ENCODE measurements around the gene MRPL38. TPM values are rescaled to one million over a fixed set of nuclear protein-coding genes. Genes with fewer than 3 reads are reported as not detected.
A peak's percentile ranks its signal among the peaks of the same experiment; 100 is the strongest.
"Not testable (repeated sequence)": the region's sequence is repeated elsewhere in the genome, so short reads cannot be mapped to it uniquely, and the experiment has no call there.

MRPL38 gene
- polyA plus RNA-seq, 1 of the 3 experiments (the other 2 are of a cell fraction), result 93.9 TPM

GRCh38 chr17:75868730-75869281, 35.9 kb downstream of the MRPL38 start:
- H2AFZ ChIP-seq (ENCODE audit: low read depth); H3K4me2 ChIP-seq; H3K36me3 ChIP-seq (replicated peaks in 1 of 2; ENCODE audit: control insufficient read depth in 1 of 2, insufficient read depth in 2 of 2, low read length in 1 of 2); H3K27ac ChIP-seq (ENCODE audit: low read depth in 2 of 2, low read length in 1 of 2); H3K9ac ChIP-seq; H3K79me2 ChIP-seq (ENCODE audit: insufficient read depth); H3K4me1 ChIP-seq (ENCODE audit: control insufficient read depth in 1 of 2, insufficient read depth in 2 of 2, low read depth in 1 of 2, low read length in 1 of 2); H3K4me3 ChIP-seq (ENCODE audit: low read depth in 2 of 2, low read length in 1 of 2); H3F3A ChIP-seq (replicated peaks; ENCODE audit: insufficient read depth); DNase-seq; H4K20me1 ChIP-seq (ENCODE audit: insufficient read depth); H3K9me2 ChIP-seq; H3K27me3 ChIP-seq (ENCODE audit: insufficient read depth); H3K9me3 ChIP-seq: not testable (repeated sequence)
- 92% methylated on average over 12 of the region's 12 CpGs for WGBS (ENCODE audit: low lambda C conversion rate)
- POLR2A ChIA-PET, result interaction anchor here (0.9 kb wide), 1 partner anchor 9 kb away, joined by 4 read pairs; no protein-coding TSS in a partner anchor
- CTCF ChIA-PET, result interaction anchor here (1.7 to 5.6 kb wide), 5 partner anchors 8 to 86 kb away, joined by 4 to 42 read pairs (median 15); partner anchors contain the start of genes TRIM47 and WBP2

DNA sequence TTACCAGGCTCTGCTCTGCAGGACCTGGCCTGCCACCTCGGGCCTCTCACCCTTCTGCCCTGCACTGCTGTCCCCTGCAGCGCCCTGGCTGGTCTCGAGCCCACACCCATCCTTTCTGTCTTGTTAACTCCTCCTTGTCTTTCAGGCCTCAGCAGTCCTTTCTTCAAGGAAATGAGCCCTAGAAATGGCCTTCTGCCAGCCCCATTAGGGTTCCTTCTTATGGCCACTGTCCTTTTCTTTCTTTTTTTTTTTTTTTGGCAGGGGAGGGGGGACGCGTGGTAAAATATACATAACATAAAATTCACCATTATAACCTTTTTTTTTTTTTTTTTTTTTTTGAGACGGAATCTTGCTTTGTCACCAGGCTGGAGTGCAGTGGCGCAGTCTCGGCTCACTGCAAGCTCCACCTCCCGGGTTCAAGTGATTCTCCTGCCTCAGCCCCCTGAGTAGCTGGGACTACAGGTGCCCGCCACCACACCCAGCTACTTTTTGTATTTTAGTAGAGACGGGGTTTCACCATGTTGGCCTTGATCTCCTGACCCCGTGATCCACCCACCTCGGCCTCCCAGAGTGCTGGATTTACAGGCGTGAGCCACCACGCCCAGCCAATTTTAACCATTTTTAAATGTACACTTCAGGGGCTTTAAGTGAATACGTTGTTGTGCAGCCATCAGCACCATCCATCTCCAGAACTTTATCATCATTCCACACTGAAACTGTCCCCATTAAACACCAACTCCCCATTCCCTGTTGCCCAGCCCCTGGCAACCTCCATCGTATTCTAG, 39.1 kb downstream of the MRPL38 start:
- 89% methylated on average over 17 of the region's 17 CpGs for WGBS (ENCODE audit: low lambda C conversion rate)
- DNase-seq; H3K9me2 ChIP-seq; H3K79me2 ChIP-seq (ENCODE audit: insufficient read depth); H3K27ac ChIP-seq (ENCODE audit: low read depth in 2 of 2, low read length in 1 of 2); H3K4me1 ChIP-seq (ENCODE audit: control insufficient read depth in 1 of 2, insufficient read depth in 2 of 2, low read depth in 1 of 2, low read length in 1 of 2); H2AFZ ChIP-seq (ENCODE audit: low read depth); H3K4me2 ChIP-seq; H3K36me3 ChIP-seq (replicated peaks in 1 of 2; ENCODE audit: control insufficient read depth in 1 of 2, insufficient read depth in 2 of 2, low read length in 1 of 2); H3K9me3 ChIP-seq; H4K20me1 ChIP-seq (ENCODE audit: insufficient read depth); H3K9ac ChIP-seq; H3K4me3 ChIP-seq (ENCODE audit: low read depth in 2 of 2, low read length in 1 of 2); POLR2A ChIA-PET; H3F3A ChIP-seq (replicated peaks; ENCODE audit: insufficient read depth); H3K27me3 ChIP-seq (ENCODE audit: insufficient read depth): not testable (repeated sequence)
- CTCF ChIA-PET, result interaction anchor here (1.1 to 1.6 kb wide), 3 partner anchors 10 to 112 kb away, joined by 4 to 5 read pairs (median 4); partner anchors contain the start of gene TRIM65

DNA sequence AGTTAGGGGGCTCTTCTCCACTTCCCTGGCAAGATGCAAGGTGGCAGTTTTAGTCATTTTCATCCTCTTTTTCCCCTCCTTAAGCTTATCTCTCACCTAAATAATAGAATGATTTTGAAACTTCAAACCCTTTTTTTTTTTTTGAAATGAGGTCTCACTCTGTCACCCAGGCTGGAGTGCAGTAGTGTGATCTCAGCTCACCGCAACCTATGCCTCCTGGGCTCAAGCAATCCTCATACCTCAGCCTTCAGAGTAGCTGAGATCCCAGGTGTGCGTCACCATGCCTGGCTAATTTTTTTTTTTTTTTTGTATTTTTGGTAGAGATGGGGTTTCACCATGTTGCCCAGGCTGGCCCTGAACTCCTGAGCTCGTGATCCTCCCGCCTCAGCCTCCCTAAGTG, 39.8 kb downstream of the MRPL38 start:
- H3K4me2 ChIP-seq; H3K4me3 ChIP-seq (ENCODE audit: low read depth in 2 of 2, low read length in 1 of 2); H3F3A ChIP-seq (replicated peaks; ENCODE audit: insufficient read depth); H3K9ac ChIP-seq; DNase-seq; H3K36me3 ChIP-seq (replicated peaks in 1 of 2; ENCODE audit: control insufficient read depth in 1 of 2, insufficient read depth in 2 of 2, low read length in 1 of 2); H3K4me1 ChIP-seq (ENCODE audit: control insufficient read depth in 1 of 2, insufficient read depth in 2 of 2, low read depth in 1 of 2, low read length in 1 of 2); H3K79me2 ChIP-seq (ENCODE audit: insufficient read depth); H3K9me2 ChIP-seq; H3K27ac ChIP-seq (ENCODE audit: low read depth in 2 of 2, low read length in 1 of 2); H3K9me3 ChIP-seq; POLR2A ChIA-PET; H3K27me3 ChIP-seq (ENCODE audit: insufficient read depth); H4K20me1 ChIP-seq (ENCODE audit: insufficient read depth): not testable (repeated sequence)
- H2AFZ ChIP-seq (ENCODE audit: low read depth), result peak overlapping the region; percentile 14; the same call in 1 of the 2 replicates
- CTCF ChIA-PET, result interaction anchor here (0.8 to 1.1 kb wide), 5 partner anchors 11 to 111 kb away, joined by 3 to 4 read pairs (median 4); partner anchors contain the start of gene GALK1
- 91% methylated on average over 4 of the region's 4 CpGs for WGBS (ENCODE audit: low lambda C conversion rate)

DNA sequence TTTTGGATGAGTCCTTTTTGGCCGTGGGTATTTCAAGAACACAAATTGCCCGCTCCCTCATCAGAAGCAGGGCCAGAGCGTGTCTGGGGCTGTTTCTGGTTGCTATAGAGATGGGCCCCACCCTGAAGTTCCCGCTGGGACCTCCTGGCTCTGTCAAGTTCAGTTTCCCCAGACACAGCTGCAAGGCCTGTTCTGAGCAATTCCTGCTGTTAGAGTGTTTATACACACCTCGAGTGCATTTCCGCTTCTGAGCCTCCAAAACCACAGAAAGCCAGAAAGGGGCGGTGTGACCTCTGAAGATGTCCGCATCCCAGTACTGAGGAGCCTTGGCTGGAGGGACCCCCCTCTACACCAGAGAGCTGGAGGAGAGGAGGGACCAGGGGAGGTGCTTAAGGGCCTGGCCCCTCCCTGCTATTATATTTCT, 40.2 kb downstream of the MRPL38 start:
- H3K9ac ChIP-seq, result no peak overlapping the region
- POLR2A ChIA-PET, result no interaction called here
- peak; percentile 35 for DNase-seq
- no peaks in the 10 kb centered on the region for H3K9me2 ChIP-seq
- H3F3A ChIP-seq (replicated peaks; ENCODE audit: insufficient read depth), result peaks cover 6% of the 10 kb centered on the region
- H4K20me1 ChIP-seq (ENCODE audit: insufficient read depth), result no peaks in the 10 kb centered on the region
- H3K36me3 ChIP-seq (replicated peaks in 1 of 2; ENCODE audit: control insufficient read depth in 1 of 2, insufficient read depth in 2 of 2, low read length in 1 of 2), result no peaks in the 10 kb centered on the region
- H3K79me2 ChIP-seq (ENCODE audit: insufficient read depth), result no peaks in the 10 kb centered on the region
- H2AFZ ChIP-seq (ENCODE audit: low read depth), result peak overlapping the region; percentile 14; the same call in 1 of the 2 replicates
- H3K27me3 ChIP-seq (ENCODE audit: insufficient read depth), result no peaks in the 10 kb centered on the region
- no peaks in the 10 kb centered on the region for H3K9me3 ChIP-seq
- no peak overlapping the region for H3K4me3 ChIP-seq (ENCODE audit: low read depth in 2 of 2, low read length in 1 of 2)
- CTCF ChIA-PET, result interaction anchor here (0.8 to 1.1 kb wide), 5 partner anchors 11 to 111 kb away, joined by 3 to 4 read pairs (median 4); partner anchors contain the start of gene GALK1
- 90% methylated on average over 8 of the region's 8 CpGs for WGBS (ENCODE audit: low lambda C conversion rate)
- H3K4me1 ChIP-seq (ENCODE audit: control insufficient read depth in 1 of 2, insufficient read depth in 2 of 2, low read depth in 1 of 2, low read length in 1 of 2), result no peaks in the 10 kb centered on the region; a peak in 1 of 4 replicates
- H3K4me2 ChIP-seq, result no peak overlapping the region
- no peak overlapping the region for H3K27ac ChIP-seq (ENCODE audit: low read depth in 2 of 2, low read length in 1 of 2)
- TF ChIP-seq NRF1 (IDR thresholded peaks at IDR 0.05; ENCODE audit: low read depth, low read length) (no peak), ZBTB33 (IDR thresholded peaks at IDR 0.05; ENCODE audit: borderline replicate concordance, low read depth) (no peak), IRF3 (IDR thresholded peaks at IDR 0.05; ENCODE audit: low read depth, low read length) (no peak), RCOR1 (IDR thresholded peaks at IDR 0.05; ENCODE audit: low read length) (no peak), TEAD4 (IDR thresholded peaks at IDR 0.05; ENCODE audit: borderline replicate concordance, insufficient read depth) (no peak)
- TF ChIP-seq, protein P1, sequence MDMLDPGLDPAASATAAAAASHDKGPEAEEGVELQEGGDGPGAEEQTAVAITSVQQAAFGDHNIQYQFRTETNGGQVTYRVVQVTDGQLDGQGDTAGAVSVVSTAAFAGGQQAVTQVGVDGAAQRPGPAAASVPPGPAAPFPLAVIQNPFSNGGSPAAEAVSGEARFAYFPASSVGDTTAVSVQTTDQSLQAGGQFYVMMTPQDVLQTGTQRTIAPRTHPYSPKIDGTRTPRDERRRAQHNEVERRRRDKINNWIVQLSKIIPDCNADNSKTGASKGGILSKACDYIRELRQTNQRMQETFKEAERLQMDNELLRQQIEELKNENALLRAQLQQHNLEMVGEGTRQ (IDR thresholded peaks at IDR 0.05; ENCODE audit: borderline replicate concordance, low read depth, low read length), result no peak
- TF ChIP-seq, protein P2, sequence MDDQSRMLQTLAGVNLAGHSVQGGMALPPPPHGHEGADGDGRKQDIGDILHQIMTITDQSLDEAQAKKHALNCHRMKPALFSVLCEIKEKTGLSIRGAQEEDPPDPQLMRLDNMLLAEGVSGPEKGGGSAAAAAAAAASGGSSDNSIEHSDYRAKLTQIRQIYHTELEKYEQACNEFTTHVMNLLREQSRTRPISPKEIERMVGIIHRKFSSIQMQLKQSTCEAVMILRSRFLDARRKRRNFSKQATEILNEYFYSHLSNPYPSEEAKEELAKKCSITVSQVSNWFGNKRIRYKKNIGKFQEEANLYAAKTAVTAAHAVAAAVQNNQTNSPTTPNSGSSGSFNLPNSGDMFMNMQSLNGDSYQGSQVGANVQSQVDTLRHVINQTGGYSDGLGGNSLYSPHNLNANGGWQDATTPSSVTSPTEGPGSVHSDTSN (IDR thresholded peaks at IDR 0.05), result no peak
